Stimulated activated CD8-positive, alpha-beta memory T cell treated with anti-CD3 and anti-CD28 coated beads, Interleukin-4, amount 100 ng/mL, for 1 hour (primary cell): Measurements from ENCODE around the gene RIN3.
A peak's percentile ranks its signal among the peaks of the same experiment; 100 is the strongest.
"Not testable (repeated sequence)": the region's sequence is repeated elsewhere in the genome, so short reads cannot be mapped to it uniquely, and the experiment has no call there.

ENCODE experiments used
- DNase-seq, 2 donors: peaks; one replicate each; pipeline ENCODE4 v3.0.0-alpha.2; 2020; ENCODE audit warnings: low read depth in 2 of 2, low spot score in 1 of 2

The RIN3 gene

DNA sequence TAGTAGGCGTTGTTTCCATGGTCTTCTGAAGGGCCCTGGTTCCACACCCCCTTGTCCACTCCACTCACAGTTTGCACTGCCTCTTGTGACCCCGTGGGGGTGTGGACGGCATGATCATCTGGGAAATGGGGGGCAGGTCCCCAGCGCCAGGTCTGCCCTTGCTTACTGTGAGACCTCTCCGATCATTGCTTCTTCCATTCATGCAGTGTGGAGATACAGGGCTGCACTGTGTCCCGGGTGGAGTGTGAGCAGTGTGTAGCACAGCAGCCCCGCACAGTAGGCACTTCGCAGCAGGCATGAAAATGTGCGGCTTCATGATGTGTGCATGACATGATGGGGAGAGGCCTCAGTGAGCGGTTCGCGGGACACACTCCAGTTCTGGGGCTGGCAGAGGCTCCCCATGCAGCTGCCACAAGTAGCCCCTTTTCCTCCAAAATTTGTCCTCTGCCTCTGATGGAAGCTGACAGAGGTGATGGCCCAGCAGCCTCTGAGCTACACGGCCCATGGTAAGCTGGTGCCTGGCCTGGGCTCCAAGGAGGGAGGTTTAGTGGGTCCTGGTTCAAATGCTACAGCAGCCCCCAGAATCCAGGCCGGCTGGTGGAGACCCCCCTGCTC lies 15.0 kb downstream of the RIN3 start:
- DNase-seq = no peak

DNA sequence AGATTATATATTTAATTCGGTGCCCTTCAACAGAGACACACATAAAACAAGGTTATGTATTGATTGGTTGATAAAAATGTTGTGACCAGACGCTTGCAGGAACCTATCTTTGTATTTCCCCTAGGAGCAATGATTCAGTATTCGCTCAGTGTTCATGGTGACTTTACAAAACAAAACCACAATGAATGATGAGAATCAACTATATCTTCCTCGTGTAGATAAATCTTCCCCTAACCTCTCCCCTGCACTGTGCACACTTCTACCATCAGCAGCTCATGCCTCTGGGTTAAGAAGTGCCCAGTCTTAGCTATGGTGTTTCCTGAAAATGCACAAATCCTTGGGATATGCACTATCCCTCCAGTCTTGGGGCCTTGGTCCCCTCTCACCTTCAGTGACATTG lies 16.3 kb downstream of the RIN3 start:
- DNase-seq = no peak

DNA sequence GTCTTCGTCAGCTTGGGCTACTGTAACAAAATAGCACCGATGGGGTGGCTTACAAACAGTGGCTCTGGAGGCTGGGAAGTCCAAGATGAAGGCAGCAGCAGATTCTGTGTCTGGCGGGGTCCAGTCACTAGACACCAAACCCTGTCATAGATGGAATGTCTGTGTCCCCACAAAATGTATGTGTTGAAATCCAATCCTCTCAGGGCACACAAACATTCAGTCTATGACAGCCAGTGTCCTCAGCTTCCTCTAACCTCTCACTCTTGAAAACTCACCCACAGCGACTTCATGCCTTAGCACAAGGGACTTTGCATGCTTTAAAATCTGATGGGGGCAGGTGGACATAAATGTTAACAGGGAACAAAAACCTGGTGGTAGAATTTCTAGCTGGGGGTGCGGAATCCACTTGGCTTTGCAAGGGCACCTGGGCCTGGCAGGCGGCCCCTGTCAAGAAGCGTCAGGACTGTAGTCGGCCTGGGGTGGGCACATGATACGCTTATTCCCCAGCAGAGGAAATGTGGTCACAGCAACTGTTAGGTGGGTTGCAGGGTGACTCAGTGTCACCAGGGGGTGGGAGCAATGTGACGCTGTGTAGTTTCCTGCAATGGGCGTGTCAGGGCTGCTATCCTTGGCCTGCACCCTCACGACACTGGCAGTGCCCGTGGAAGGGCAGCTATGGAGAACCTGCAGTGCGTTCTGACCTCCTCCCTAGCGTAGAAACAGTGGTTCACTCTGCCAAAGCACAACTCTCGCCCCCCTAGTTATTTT lies 17.7 kb downstream of the RIN3 start:
- peak; percentile 66 to 75 for DNase-seq

DNA sequence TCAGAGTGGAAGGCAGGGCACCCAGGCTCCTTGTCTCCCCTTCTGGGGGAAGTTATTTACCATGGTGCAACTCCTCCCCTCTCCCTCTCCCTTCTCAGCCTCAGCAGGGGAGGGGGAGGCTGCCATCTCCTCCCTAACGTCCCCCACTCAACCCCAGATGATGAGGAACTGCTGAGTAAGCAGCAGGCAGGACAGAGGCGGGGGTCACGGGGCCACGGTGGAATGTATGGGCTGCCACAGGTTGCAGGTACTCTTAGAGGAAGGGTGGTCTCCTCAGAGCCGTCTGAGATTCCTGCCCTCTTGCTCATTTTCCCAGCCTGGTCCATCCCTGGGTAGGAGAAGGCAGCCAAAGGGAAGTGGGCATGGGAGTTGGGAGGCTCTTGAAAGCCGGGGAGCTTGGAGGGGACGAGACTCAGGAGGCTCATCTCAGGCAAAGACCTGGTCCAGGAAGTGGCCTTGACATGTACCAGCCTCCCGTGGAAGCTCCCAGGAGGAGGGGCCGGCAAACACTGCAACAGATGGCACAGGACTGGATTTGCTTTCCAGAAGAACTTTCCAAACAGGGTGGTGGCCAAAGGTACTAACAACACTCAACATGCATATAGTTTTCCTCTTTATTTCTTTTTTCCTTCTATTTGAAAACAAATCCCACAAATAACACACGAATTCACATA lies 19.0 kb downstream of the RIN3 start:
- DNase-seq = no peak

DNA sequence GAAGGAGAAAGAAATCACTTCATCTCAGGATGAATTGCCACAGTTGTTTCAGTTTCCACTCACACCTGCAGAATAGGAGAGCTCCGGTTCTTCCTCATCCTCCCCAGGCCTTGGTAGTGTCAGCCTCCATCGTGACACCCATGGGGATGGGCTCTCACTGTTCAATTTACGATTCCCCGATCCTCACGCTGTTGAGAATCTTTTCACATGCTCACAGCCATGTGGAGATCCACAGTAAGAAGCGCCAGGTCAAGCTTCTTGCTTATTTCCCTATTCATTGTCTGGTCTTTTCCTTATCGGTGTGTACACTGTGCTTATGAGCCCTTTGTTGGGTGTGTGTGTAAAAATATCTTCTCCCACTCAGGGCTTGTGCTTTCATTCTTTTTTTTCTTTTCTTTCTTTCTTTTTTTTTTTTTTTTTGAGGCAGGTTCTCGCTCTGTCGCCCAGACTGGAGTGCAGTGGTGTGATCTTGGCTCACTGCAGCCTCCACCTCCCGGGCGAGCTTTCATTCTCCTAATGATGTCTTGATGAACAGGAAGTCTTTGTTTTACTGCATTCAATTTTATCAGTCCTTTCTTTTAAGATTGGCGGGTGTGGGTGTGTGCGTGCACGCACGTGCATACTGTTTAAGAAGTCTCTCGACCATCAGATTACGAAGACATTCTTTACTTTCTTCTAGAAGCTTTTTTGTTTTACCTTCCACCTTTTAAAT lies 21.5 kb downstream of the RIN3 start:
- no peak for DNase-seq

DNA sequence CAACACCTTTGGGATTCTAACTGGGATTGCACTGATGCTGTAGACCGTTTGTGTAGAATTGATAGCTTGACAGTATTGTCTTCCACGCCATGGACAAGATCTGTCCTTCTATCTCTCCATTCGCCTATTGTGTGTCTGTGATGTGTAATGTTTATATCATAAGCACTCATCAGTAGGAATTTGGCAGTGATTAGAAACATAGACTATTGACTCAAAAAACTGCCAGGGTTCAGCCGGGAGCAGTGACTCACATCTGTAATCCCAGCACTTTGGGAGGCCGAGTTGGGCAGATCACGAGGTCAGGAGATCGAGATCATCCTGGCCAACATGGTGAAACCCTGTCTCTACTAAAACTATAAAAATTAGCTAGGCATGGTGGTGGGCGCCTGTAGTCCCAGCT lies 22.6 kb downstream of the RIN3 start:
- DNase-seq = not testable (repeated sequence)

DNA sequence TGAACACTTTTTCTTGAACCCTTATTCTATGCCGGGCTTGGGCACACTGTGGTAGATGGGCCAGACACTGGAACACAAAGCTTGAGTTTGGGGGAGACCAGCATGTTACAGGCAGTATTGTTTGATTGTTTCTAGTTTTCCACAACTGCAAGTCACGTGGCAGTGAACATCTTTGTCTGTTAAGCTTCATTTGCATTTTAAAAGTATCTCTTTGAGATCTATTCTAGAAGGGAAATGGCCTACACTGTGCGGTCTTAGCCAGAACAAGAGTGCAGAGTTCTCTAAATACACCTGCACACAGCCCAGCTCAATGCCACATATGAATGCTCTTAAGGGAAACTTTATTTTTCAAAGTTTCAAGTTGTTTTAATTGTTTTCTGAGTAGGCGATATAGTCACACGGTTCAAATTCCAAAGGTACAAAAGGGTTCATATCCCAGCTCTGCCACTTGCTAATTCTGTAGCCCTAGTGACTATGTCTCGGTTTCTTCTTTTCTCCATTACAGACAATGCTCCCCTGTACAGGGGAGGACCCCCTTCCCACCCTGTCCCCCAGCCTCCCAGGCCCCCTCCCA lies 24.9 kb downstream of the RIN3 start:
- DNase-seq = no peak

DNA sequence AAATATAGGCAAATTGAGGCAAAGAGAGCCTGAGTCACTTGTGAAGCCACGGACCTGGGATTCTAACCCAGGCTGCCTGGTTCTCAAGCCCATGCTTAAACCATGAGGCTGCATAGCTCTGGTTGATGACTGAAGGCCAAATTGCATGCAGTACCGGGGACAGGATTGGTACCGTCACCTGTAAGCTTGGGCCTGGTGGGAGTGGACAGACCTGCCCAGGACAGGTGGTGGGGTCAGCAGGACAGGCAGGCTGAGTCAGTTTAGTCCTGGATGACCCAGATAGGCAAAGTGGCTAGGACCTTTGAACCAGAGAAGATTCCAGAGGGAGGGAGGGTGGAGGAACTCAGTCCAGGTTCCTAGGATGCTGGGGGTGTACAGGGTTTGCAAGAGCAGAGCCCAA lies 25.8 kb downstream of the RIN3 start:
- DNase-seq = no peak

DNA sequence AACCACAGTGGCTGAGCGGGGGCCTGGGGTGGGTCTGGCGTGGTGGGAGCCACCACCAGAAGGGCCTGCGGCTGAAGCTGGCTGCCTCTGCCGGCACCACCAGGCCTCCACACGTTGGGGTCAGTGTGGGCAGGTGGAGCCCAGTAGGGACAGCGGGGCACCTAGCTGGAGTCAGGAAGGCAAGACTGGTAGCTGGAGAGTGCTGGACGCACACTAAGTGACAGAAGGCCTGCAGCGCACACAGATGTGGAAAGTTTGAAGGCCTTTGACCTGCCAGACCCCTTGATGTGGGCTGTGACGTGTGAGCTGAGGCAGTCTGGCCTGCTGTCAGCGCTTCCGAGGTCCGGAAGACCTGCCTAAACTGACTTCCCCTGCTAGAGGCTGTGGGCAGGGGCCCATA lies 26.3 kb downstream of the RIN3 start:
- no peak for DNase-seq

DNA sequence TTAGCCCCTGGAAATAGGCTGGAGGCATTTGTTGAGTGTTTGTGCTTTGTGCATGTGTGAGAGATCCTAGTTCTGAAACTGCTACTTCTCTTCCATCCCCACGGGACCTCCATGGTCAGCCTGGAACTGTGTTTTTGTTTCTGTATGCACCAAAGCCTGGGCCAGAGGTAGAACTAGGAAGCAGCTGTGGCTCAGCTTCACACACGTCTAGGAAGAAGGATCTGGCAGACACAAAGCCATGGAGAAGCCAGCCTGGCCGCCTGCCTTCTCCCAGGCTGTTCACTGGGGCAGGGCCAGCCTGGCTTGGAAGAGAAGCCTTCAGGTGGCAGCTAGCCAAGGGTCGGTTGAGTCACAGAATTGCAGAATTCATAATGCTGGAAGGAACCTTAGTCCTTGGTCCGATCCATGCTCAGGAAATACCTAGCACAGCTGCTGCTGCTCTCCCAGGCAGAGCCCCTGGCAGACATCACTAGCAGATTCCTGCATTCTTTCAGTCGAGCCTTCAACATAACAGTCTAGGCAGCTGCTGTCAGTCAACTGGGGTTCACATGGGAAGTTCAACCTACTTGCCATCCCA lies 27.0 kb downstream of the RIN3 start:
- no peak for DNase-seq

DNA sequence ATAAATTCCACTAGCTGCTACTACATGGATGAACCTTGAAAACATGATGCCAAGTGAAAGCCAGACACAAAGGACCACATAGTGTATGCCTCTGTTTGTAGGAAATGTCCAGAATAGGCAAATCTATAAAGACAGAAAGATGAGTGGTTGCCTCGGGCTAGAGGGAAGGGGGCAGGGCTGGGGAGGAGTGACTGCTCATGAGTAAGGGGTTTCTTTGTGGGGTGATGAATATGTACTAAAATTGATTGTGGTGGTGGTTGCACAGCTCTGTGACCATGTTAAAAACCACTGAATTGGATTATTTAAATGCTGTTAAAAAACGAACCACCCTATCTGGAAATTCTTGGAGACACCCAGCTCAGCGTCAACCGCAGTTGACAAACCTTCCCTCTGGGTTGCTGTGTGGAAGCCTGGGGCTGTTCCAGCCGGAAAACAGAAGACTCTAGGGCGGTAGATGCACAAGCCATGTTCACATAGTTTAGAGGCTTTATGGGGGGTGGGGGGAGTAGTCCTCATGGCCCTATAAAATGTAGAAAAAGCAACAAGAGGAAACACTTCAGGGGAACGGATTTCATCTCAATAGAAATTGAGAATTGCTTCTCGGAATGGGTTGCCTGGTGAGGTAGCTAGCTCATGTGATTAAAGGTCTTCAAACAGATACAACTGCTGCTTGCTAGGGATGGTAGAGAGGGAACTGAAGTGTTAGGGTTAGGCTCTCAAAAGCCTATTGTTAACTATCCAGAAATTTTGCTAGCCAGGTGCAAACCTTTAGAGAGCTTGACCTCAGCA lies 29.4 kb downstream of the RIN3 start:
- DNase-seq = no peak

DNA sequence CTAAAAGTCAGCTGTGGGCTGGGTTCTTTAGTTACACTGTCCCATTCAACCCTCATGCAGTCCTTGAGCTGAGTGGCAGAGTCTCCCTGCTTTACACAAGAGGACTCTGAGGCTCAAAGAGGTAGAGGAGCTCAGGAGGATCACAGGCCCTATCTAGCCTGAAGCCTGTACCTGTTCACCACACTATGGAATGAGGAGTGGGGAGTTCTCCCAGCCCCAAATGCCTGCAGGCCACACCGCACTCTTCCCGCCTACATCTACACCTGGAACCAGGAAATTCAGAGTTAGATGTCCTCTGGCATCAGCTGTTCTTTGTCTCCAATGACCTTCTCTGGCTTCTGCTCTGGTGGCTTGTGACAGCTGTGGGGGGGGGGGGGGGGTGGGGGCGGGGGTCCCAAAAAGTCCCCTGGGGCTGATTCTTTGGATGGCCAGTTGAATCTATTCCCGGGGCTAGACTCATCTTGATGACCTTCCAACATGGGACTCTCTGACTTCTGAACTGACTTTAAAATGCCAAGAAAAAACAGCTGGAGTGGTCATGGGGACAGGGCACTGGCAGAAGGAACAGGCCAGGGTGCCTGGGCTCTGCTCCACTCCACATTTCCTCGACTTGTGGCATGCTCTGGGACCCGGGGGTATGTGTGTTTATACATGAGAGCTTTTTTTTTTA lies 30.6 kb downstream of the RIN3 start:
- DNase-seq = no peak

DNA sequence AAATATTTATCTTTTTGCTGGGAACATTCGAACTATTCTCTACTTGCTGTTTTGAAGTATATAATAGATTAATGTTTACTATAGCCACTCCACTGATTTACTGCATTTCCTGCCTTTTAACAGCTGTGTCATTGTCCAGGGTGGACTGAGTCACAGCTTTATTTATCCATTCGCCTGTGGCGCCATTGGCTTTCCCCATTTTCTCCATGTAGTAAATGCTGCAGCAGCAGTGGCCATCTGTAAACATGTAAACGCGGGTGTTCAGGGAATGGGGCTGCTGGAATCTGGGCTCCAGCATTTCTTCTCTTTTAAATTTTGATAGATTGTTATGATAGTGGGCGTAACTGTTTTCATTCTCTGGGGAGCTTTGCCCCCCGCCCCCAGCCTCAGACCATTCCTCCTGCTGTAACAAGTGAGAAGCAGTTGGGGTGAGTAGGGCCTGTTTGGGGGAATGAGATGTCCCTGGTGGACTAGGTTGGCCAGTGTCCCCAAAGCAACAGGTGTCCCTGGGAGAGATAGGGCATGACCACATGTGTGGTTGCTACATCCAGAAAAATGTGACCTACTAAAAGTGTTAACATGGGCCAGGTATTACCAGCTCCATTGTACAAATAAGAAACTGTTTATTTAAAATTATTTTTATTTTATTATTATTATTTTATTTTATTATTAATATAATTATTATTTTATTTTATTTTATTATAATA lies 32.9 kb downstream of the RIN3 start:
- DNase-seq = no peak

DNA sequence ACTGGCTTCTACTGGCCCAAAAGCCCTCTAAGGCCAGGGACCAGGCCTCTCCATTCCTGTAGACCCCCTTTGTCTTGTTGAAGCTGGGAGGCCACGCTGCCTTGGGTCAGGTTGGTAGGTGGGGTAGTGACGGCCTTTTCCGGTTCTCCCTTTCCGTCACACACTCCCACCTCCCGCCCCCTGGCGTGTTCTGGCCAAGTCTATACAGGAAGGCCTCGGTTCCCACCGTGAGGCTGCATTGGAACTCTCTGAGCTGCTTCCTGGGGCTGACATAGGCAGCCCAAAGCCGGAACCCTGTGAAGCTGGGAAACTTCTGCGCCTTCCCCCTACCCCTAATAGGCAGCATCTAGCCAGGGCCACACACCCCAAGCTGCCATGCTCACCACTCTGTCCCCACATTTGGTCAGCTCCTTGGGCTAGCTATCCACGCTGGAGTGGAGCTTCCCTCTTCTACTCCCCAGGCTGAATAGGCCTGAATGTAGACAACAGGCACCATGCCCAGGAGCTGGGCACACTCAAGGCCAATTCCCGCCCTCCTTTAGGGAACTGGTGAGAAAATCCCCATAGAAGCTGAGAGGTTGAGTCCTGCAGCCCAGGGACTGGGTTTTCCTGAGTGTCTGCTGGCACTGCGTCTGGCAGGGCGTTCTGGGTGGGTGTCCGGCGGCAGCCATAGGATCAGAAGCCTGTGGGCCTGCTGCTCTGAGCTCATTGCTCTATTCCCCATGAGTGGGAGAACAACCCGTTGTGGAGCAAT lies 35.7 kb downstream of the RIN3 start:
- no peak for DNase-seq

DNA sequence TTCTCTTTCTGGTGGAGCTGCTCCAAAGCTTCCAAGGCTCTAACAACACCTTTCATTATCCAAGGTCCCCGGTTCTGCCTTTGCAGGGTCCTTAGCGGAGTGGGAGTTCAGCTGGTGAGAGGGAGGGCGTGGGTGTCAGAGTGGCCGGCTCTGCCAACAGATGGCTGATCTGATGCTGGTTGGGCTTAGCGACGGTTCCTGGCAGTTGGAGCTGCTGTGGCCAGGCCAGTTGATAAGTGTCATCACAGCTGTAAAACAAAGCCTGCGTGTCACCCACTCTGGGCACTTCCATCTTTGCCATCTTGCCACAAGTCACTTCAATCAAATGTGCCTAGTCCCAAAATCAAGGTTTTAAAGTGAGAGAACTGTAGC lies 36.3 kb downstream of the RIN3 start:
- no peak for DNase-seq

DNA sequence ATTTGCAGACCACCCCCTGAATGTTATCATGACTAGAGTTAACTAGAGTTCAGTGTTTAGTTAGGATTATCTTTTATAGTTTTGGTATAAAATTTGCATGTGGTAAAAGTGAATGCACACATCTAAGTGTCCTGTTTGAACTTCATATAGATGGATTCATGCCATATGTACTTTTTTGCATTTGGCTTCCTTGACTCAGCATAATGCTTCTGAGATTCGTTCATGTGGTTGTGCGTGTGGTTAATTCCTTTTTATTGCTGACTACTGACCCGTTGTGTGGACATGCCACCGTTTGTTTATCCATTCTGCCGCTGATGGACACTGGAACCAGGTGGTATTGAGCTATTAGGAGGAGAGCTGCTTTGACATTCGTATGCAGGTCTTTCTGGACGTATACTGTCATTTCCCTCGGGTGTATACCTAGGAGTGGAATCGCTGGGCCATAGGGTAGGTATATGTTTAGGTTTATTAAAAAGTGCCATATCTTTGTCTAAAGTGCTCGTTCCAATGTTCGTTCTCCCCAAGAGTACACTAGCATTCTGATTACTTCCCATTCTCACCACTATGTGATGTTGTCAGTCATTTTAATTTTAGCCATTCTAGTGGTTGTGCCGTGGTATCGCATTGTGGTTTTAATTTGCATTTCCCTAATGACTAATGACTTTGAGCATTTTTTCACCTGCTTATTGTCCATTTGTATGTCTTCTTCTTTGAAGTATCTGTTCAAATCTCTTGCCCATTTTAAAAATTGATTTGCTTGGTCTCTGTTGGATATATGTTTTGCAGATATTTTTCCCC lies 37.7 kb downstream of the RIN3 start:
- no peak for DNase-seq

DNA sequence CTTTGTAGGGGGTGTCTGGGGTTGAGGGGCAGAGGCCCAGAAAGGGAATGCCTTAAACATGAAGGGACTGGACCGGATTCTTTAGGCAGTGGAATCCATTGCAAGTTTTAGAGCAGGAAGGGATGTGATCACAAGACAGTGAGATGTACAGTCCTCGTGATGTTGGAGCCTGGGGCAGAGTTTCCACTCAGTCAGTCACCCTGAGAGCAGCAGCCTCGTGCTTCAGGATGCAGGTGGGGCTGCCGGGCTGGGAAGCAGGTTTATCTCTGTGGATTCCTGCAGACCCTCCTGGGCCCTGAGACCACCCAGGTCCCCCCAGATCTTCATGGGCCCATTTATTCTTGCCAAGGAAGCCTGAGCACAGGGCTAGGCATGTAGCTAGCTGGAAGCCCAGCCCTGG lies 38.5 kb downstream of the RIN3 start:
- no peak for DNase-seq

DNA sequence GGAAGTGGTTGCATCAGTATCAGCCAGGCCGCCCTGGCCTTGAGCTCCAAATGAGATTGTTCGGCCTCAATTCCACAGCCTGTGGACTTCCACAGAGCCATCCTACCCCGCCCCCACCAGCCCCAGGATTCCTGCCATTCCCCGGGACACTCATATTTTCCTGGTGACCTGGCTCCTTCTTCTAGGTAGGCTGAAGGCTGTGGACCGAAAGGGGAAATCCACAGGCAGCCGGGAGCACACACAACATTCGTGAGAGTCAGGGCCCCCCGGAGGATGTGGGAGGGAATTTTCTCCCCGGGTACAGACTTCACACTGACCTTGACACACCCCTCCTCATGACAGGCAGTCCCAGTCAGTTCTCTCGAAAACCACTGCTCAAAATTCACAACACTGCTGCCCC lies 39.9 kb downstream of the RIN3 start:
- no peak for DNase-seq
